PC-9 (cell line): ENCODE measurements around the gene BCL2L1. TPM values are rescaled to one million over a fixed set of nuclear protein-coding genes. Genes with fewer than 3 reads are reported as not detected.
A peak's percentile ranks its signal among the peaks of the same experiment; 100 is the strongest.

Experiments used
- BruUV-seq: library from RNA; stranded (reverse); fragments of 400-500 nt; replicated peaks from 2 replicates; lab custom pipeline; 2021; lab: Mats Ljungman, UMichigan
- CTCF ChIA-PET: fragments of 300-600 bp; sonication (Branson Sonifier 250); formaldehyde crosslinking; loops from one replicate; lab custom pipeline; 2022; ENCODE audit warnings: antibody characterized with exemption; lab: Charles Lee
- POLR2A ChIA-PET: fragments of 300-600 bp; sonication (Branson Sonifier 250); formaldehyde crosslinking; loops from one replicate; lab custom pipeline; 2022; ENCODE audit warnings: antibody characterized with exemption; ENCODE audit not compliant: unreplicated experiment; lab: Charles Lee
- DNase-seq, 2 experiments: peaks; one replicate each; pipeline versions ENCODE4 v3.0.0 to v3.0.0-alpha.2; 2015 to 2022; ENCODE audit warnings: mixed read lengths in 1 of 2
- H2AFZ ChIP-seq: fragments of 200-600 bp; sonication (generic); 2 replicates; pipeline ENCODE4 v1.8.1; 2017; ENCODE audit warnings: antibody characterized with exemption
- H3F3A ChIP-seq: fragments of 200-600 bp; sonication (generic); 2 replicates; pipeline ENCODE4 v1.8.1; 2017; ENCODE audit warnings: antibody characterized with exemption, mild to moderate bottlenecking, low read depth; ENCODE audit not compliant: insufficient read depth
- H3K27ac ChIP-seq: fragments of 200-600 bp; sonication (generic); 2 replicates; pipeline ENCODE4 v1.6.1; 2016; ENCODE audit warnings: mixed run types
- H3K27me3 ChIP-seq: fragments of 200-600 bp; sonication (generic); 2 replicates; pipeline ENCODE4 v1.6.1; 2016; ENCODE audit warnings: low read depth, mixed run types; ENCODE audit not compliant: insufficient read depth
- H3K36me3 ChIP-seq: fragments of 200-600 bp; sonication (generic); 2 replicates; pipeline ENCODE4 v1.6.1; 2016; ENCODE audit warnings: low read depth, mixed run types
- H3K4me1 ChIP-seq: fragments of 200-600 bp; sonication (generic); replicated peaks from 2 replicates; pipeline ENCODE4 v1.6.1; 2016; ENCODE audit warnings: mixed run types; ENCODE audit not compliant: insufficient read depth
- H3K4me2 ChIP-seq: fragments of 200-600 bp; sonication (generic); 2 replicates; pipeline ENCODE4 v1.6.1; 2017; ENCODE audit warnings: mixed run types
- H3K4me3 ChIP-seq: fragments of 200-600 bp; sonication (generic); 2 replicates; pipeline ENCODE4 v1.6.1; 2016; ENCODE audit warnings: mixed run types
- H3K79me2 ChIP-seq: fragments of 200-600 bp; sonication (generic); 2 replicates; pipeline ENCODE4 v1.6.1; 2017; ENCODE audit warnings: low read depth, mixed run types
- H3K9me2 ChIP-seq: fragments of 200-600 bp; sonication (generic); 2 replicates; pipeline ENCODE4 v1.8.1; 2017; ENCODE audit warnings: mild to moderate bottlenecking; ENCODE audit not compliant: insufficient read depth
- H3K9me3 ChIP-seq: fragments of 200-600 bp; sonication (generic); 2 replicates; pipeline ENCODE4 v1.8.1; 2016; ENCODE audit warnings: low read depth; ENCODE audit not compliant: insufficient read depth
- H4K20me1 ChIP-seq: fragments of 200-600 bp; sonication (generic); 2 replicates; pipeline ENCODE4 v1.8.1; 2017; ENCODE audit not compliant: insufficient read depth
- CTCF ChIP-seq: fragments of 200-600 bp; sonication (generic); conservative IDR thresholded peaks from 2 replicates; pipeline ENCODE4 v1.6.1; 2017; ENCODE audit warnings: mixed run types, antibody characterized with exemption, mild to moderate bottlenecking, moderate library complexity
- EZH2 ChIP-seq: fragments of 200-600 bp; sonication (generic); IDR thresholded peaks from 2 replicates; pipeline ENCODE4 v1.8.0; 2017; ENCODE audit warnings: antibody characterized with exemption, low read depth
- intact Hi-C: fragments of 100-400 bp; cut with micrococcal nuclease; formaldehyde crosslinking; loops from one replicate; pipeline ENCODE4 v1.10.0; 2022; ENCODE audit not compliant: unreplicated experiment
- total RNA-seq: library from RNA; stranded (reverse); gene quantifications from 2 replicates; pipeline ENCODE4 v1.2.3, GENCODE V29; 2021

The BCL2L1 gene
- total RNA-seq, 1 experiment from 2014 or later, result 125 TPM

GRCh38 chr20:31711179-31712111 lies 11.2 kb downstream of the BCL2L1 start:
- intact Hi-C loops, result loop anchor here (1.0 to 2.0 kb wide), 4 partner anchors 7 to 119 kb away; no protein-coding TSS in a partner anchor
- DNase-seq, result no peak
- H2AFZ ChIP-seq, result no peak overlapping the region

GRCh38 chr20:31710423-31711108 lies 12.1 kb downstream of the BCL2L1 start:
- TF ChIP-seq EZH2 (no peak), CTCF (no peak)
- Histone ChIP-seq H3F3A (peaks cover 94% of the 10 kb centered on the region), H3K9me2 (no peaks in the 10 kb centered on the region), H2AFZ (no peak overlapping the region), H3K9me3 (no peaks in the 10 kb centered on the region), H3K79me2 (peaks cover 97% of the 10 kb centered on the region), H3K36me3 (peaks cover 59% of the 10 kb centered on the region), H3K4me2 (peak overlapping the region; percentile 97), H3K4me1 (peaks cover 97% of the 10 kb centered on the region), H4K20me1 (no peaks in the 10 kb centered on the region), H3K27me3 (no peaks in the 10 kb centered on the region), H3K27ac (peak overlapping the region; percentile 99), H3K4me3 (peak overlapping the region; percentile 42; the same call in 1 of the 2 replicates)
- CTCF ChIA-PET, result interaction anchor here (0.6 kb wide), 1 partner anchor 9 kb away, joined by 3 read pairs; no protein-coding TSS in a partner anchor
- intact Hi-C loops, result no loop called here
- POLR2A ChIA-PET, result no interaction called here
- peak; percentile 69 to 71 for DNase-seq
- no TSS peak for BruUV-seq

More at GRCh38 chr20:31711179-31712111, 11.2 kb downstream of the BCL2L1 start:
- H3K27ac ChIP-seq, result peak overlapping the region; percentile 99
- H4K20me1 ChIP-seq, result no peaks in the 10 kb centered on the region
- CTCF ChIA-PET, result interaction anchor here (3.2 kb wide), 1 partner anchor 12 kb away, joined by 13 read pairs; the partner anchor contains the start of gene BCL2L1
- H3K4me3 ChIP-seq, result peak overlapping the region; percentile 42; the same call in 1 of the 2 replicates
- peaks cover 97% of the 10 kb centered on the region for H3K79me2 ChIP-seq
- H3K27me3 ChIP-seq, result no peaks in the 10 kb centered on the region
- peaks cover 94% of the 10 kb centered on the region for H3F3A ChIP-seq
- H3K36me3 ChIP-seq, result peaks cover 61% of the 10 kb centered on the region
- peak overlapping the region; percentile 97 for H3K4me2 ChIP-seq
- no peaks in the 10 kb centered on the region for H3K9me2 ChIP-seq
- H3K4me1 ChIP-seq, result peaks cover 97% of the 10 kb centered on the region
- H3K9me3 ChIP-seq, result no peaks in the 10 kb centered on the region
- no peak for TF ChIP-seq EZH2
- no peak for TF ChIP-seq CTCF
- TSS peak; percentile 65 for BruUV-seq
- POLR2A ChIA-PET, result interaction anchor here (2.6 kb wide), 1 partner anchor 33 kb away, joined by 11 read pairs; no protein-coding TSS in a partner anchor

- Histone ChIP-seq H3K4me2 (peak overlapping the region; percentile 97), H4K20me1 (no peaks in the 10 kb centered on the region), H3F3A (peaks cover 96% of the 10 kb centered on the region), H3K27me3 (no peaks in the 10 kb centered on the region), H2AFZ (no peak overlapping the region), H3K79me2 (peaks cover 97% of the 10 kb centered on the region), H3K9me3 (no peaks in the 10 kb centered on the region), H3K4me3 (no peak overlapping the region), H3K27ac (peak overlapping the region; percentile 99), H3K4me1 (peaks cover 97% of the 10 kb centered on the region), H3K36me3 (peaks cover 59% of the 10 kb centered on the region), H3K9me2 (no peaks in the 10 kb centered on the region)
- TF ChIP-seq EZH2 (no peak), CTCF (no peak)
- no TSS peak for BruUV-seq
- DNase-seq, result no peak
- intact Hi-C loops, result no loop called here
- POLR2A ChIA-PET, result no interaction called here
- CTCF ChIA-PET, result no interaction called here
Observed at GRCh38 chr20:31709939-31710338, 12.7 kb downstream of the BCL2L1 start.
